ENCODE data around the gene IGFBP1.
"Not testable (repeated sequence)": the region's sequence is repeated elsewhere in the genome, so short reads cannot be mapped to it uniquely, and the experiment has no call there.

- TF ChIP-seq CTCF, EP300 (IDR thresholded peaks at IDR 0.05): not testable (repeated sequence)
Observed at GRCh38 chr7:45853491-45853890, 34.8 kb upstream of the IGFBP1 start.

Measured in stomach (tissue), 4 donors.